Epithelial cell of prostate (primary cell): Measurements from ENCODE around the gene WFDC2.

Experiments
- DNase-seq: peaks from one replicate; pipeline ENCODE4 v3.0.0-alpha.2; 2011; ENCODE audit warnings: low read depth, low spot score
- H3K27ac ChIP-seq: fragments of 450-650 bp; 2 replicates; pipeline ENCODE4 v1.5.1; 2017; ENCODE audit warnings: mild to moderate bottlenecking

WFDC2 gene

GRCh38 chr20:45469336-45470261 lies at the start of gene WFDC2:
WFDC2 (plus strand) TSS chr20:45469753; CDS start chr20:45469782, 29 bp downstream.
- DNase-seq, result no peak
- no peak within 1 kb of the TSS for H3K27ac ChIP-seq

DNA sequence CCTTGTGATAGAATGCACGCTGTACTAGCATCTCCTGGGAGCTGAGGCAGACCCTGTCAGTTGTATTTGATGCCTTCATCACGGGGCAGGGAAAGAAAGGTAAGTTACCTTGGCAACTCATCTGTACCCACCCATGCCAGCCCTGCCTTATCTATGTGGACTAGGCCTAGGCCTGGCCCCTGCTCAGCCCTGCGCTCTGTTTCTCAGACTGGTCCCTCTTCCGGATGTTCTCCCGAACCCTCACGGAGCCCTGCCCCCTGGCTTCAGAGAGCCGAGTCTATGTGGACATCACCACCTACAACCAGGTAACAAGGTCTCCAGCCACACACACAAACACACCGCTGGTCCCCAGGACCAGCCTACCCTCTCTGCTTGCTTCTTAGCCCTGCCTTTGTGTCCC lies 49.4 kb upstream of the WFDC2 start:
- peak overlapping the region; percentile 77 for H3K27ac ChIP-seq
- DNase-seq, result no peak

DNA sequence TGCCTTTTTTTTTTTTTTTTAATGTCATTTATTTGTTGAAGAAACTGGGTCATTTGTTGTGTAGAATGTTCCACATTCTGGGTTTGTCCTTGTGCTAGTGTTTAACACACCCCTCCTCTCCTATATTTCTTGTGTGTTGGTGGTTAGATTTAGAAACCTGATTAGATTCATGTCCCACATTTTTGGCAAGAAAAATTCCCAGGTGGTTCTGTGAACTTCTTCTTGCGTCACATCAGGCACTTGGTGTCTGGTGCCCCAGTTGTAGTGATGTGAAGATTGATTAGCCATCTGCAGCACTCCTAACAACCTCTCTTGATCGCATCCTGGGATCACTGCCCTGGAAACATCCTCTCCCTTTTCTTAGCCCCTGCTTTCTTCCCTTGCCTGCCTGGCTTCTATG lies 45.9 kb upstream of the WFDC2 start:
- DNase-seq, result no peak
- H3K27ac ChIP-seq, result no peak overlapping the region

DNA sequence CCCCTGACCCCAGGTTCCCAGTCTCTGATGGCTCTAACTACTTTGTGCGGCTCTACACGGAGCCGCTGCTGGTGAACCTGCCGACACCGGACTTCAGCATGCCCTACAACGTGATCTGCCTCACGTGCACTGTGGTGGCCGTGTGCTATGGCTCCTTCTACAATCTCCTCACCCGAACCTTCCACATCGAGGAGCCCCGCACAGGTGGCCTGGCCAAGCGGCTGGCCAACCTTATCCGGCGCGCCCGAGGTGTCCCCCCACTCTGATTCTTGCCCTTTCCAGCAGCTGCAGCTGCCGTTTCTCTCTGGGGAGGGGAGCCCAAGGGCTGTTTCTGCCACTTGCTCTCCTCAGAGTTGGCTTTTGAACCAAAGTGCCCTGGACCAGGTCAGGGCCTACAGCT lies 44.0 kb upstream of the WFDC2 start:
- DNase-seq, result no peak
- H3K27ac ChIP-seq, result no peak overlapping the region

GRCh38 chr20:45426320-45427016 lies 43.1 kb upstream of the WFDC2 start:
- no peak overlapping the region for H3K27ac ChIP-seq
- DNase-seq, result no peak

DNA sequence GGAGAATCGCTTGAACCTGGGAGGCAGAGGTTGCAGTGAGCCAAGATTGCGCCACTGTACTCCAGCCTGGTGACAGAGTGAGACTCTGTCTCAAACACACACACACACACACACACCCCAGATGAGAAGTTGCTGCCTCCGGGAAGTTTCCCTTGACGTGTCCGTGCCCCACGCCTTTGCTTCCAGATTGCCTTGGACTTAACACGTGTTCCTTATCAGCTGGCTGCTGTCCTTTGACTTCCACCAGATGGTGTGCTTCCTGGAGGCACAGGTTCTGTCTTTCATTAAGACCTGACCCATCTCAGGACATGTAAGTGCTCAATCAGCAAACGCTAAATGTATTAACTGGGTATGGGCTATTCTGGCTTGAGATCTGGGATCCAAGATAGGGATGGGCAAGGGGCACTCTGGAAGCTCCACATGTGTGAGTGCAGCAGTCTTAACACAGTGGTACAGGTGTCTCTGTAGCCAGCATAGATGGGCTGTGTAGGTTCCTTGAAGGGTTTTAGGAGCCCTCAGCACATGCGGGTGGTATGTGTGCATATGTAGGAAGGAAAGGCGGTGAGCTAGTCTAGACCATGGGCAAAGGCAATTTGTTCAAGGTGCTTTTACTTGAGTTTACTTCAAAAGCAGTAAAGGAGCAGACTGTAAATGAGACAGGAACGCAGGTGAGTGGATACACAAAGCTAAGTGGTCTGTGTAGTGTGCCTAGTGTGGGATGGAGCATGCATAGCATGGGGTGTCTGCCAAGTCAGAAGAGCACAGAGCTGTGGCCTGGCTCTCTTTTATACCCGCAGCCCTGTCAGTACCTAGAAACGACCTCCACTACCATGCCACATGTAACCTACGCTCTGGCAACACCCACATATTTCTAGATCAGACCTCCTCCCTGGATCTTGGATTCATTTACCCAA lies 42.1 kb upstream of the WFDC2 start:
- no peak overlapping the region for H3K27ac ChIP-seq
- DNase-seq, result no peak

DNA sequence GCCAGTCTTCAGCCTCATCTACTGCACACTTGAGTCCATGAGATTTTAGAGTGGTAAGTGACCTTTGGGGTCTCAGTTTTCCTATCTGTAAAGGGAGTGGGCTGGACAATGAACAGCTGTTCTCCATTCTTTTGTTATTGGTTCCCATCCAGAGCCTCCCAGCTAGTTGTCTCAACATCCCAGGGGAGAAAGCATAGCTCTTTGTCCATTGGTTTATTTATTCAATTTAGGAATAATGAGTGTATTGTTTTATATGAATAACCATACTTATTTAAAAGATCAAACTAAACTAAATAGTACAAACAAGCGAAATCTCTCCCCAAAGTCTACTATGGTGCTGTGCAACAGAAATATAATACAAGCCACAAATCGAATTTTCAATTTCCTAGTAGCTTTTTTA lies 39.9 kb upstream of the WFDC2 start:
- H3K27ac ChIP-seq, result no peak overlapping the region
- no peak for DNase-seq

DNA sequence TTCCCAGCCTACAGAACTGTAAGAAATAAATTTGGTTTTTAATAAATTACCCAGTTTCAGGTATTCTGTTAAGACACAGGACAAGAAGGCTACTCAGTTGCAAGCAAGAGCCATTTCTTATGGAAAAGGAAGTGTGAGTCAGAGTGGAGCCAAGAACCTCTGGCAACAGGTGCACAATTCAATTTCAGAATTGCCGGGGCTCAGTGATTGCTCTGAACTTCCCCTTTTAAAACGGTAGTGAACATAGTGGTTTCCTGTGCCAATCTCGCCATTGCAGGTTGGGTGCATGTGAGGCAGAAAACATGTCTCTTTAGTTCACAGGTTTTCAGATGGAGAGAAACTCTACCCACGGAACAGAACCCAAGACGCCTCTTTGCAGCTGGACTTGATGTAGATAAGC lies 37.3 kb upstream of the WFDC2 start:
- no peak for DNase-seq

DNA sequence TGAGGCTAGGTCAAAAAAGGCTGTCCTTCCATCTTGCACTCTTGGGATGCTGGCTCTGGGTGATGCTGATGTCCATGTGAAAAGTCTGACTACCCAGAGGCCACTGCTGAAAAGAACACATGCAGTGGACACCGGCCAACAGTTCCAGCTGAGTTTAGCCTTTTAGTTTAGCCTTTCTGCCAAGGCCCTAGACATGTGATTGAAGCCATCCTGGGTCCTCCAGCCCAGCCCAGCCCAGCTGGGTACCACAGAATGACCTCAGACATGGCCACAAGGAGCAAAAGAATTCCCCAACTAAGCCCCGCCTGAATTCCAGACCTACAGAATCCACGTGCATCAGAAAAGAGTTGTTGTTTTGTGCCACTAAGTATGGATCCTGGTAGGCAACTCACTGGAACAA lies 36.2 kb upstream of the WFDC2 start:
- no peak for DNase-seq
- no peak overlapping the region for H3K27ac ChIP-seq

More for the DNA sequence above, 37.3 kb upstream of the WFDC2 start:
- no peak overlapping the region for H3K27ac ChIP-seq

DNA sequence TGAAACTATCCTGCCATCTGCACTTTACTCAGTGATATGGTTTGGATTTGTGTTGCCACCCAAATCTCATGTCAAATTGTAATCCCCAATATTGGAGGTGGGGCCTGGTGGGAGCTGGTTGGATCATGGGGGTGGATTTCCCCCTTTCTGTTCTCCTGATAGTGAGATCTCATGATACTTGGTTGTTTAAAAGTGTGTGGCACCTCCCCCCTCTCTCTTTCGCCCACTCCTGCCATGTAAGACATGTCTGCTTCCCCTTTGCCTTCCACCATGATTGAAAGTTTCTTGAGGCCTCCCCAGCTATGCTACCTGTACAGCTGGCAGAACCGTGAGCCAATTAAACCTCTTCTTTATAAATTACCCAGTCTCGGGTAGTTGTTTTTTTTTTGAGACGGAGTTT lies 35.6 kb upstream of the WFDC2 start:
- no peak for DNase-seq
- no peak overlapping the region for H3K27ac ChIP-seq

DNA sequence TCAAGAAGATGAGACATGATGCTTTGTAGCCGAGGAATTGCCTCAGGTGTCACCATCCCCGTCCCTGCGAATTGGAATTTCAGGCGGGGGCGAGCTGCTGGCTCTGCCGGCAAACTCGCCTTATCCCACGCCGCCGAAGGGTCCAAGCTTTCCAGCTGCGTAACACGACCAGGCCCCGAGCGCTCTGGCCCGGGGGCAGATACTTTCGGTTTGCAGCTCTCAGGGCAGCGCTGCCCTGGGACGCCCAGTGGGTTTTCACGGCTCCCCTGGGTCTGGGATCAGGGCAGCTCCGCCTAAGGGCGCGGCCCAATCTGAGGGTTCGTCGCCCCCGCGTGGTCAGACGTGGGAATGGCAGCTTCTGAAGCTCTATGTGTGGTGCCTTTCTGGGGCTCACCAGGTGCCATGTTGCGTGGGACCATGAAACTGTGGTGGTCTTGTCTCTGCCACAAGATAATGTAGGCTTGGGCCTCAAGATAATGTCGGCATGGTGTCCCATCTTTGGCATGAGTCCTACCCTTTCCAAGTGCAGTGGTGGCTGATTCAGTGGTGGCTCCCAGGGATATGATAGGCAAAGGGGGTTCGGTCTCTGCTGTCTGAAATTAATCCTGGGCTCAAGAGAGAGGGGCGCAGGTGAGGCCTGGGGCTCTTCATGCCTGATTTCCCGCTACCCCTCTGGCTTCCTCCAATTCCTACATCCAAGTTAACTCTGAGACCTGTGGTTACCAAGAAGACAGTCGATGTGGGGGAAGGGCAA lies 32.6 kb upstream of the WFDC2 start:
- DNase-seq, result no peak
- H3K27ac ChIP-seq, result no peak overlapping the region

DNA sequence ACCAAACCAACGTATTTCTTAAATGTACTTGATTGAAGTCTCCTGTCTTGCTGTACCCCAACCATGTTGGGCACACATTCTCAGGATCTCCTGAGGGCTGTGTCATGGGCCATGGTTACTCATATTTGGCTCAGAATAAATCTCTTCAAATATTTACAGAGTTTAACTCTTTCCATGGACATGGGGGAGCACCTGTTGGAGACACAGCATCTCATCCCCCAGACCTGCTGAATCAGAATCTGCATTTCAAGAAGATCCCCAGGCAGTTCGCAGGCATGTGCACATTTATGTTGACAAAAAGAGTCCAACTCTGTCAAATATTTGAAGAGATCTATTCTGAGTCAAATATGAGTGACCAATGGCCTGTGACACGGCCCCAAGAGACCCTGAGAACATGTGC lies 29.1 kb upstream of the WFDC2 start:
- DNase-seq, result no peak

DNA sequence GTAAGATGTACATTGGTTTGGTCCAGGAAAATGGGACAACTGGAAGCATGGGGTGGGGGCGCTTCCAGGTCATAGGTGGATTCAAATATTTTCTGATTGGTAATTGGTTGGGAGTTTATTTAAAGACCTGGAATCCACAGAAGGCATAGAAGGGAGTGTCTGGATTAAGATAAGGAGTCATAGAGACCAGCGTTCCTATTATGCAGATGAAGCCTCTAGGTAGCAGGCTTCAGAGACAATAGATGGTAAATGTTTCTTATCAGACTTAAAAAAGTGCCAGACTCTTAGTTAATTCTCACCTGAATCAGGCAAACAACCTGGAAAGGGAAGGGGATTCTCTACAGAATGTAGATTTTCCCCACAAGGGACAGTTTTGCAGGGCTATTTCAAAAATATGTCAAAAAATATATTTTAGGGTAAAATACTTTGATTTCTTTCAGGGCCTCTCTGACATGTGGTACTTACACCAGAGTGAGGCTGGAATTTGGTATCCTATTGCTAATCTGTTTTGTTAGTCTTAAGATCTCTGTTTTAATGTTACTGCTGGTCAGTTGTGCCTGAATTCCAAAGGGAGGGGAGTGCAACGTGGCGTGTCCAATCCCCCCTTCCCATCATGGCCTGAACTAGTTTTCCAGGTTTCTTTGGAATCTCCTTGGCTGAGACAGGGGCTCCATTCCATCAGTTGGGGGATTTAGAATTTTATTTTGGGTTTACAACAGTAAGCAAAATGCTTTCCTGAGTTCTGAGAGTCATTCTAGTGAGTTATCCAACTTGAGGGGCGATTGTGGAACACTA lies 28.5 kb upstream of the WFDC2 start:
- no peak for DNase-seq
- H3K27ac ChIP-seq, result no peak overlapping the region

More for the DNA sequence above, 29.1 kb upstream of the WFDC2 start:
- no peak overlapping the region for H3K27ac ChIP-seq

DNA sequence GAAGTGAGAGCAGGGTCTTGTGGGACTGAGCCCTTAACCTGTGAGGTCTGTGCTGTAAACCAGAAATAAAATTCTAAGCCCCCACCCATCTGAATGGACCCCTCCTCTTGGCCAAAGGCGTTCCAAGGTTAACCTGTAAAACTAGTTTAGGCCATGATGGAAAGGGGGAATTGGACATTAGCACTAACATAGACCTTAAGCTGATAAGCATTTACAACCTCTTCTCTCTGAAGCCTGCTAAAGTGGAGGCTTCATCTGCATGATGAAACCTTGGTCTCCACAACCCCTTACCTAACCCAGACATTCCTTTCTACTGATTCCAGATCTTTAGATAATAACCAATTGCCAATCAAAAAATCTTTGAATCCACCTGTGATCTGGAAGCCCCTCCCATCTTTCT lies 27.8 kb upstream of the WFDC2 start:
- no peak overlapping the region for H3K27ac ChIP-seq
- DNase-seq, result no peak

- DNase-seq, result no peak
- no peak overlapping the region for H3K27ac ChIP-seq
These were observed 25.5 kb upstream of the WFDC2 start for GRCh38 chr20:45444050-45444449.

DNA sequence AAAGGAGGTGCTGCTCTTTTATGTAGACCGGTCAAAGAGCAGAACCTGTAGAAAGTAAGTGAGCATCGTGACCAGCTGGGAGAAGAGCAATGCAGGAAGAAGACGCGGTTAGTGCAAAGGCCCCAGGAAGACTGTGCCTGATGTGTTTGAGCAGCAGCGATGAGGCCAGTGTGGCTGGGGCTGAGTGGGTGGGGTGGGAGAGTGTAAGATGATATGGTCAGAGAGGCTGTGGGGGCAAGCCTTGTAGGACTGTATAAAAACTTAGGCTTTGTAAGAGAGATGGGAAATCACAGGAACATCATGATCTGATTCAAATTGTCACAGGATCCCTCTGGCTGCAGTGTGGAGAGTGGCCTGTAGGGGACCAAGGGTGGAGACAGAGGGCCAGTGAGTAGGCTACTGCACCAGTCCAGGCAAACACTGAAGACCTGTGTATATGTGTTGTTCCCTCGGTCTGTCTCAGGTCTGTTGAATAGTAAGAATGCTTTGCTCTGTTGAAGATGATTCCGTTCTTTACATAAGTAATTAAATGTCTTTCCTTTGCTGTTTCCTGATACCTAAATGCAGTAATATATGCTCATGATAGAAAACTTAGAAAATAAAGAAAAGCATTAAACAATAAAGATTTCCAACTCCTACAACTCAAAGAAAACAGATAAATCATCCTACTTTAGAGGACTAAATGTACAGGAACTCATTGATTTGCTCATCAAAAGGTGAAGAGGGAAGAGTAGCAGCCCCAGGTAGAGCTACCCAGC lies 23.6 kb upstream of the WFDC2 start:
- DNase-seq, result no peak

GRCh38 chr20:45448270-45448669 lies 21.3 kb upstream of the WFDC2 start:
- no peak for DNase-seq

More for the DNA sequence above, 23.6 kb upstream of the WFDC2 start:
- H3K27ac ChIP-seq, result no peak overlapping the region

GRCh38 chr20:45449528-45449927 lies 20.0 kb upstream of the WFDC2 start:
- no peak for DNase-seq
- no peak overlapping the region for H3K27ac ChIP-seq

More at GRCh38 chr20:45448270-45448669, 21.3 kb upstream of the WFDC2 start:
- H3K27ac ChIP-seq, result no peak overlapping the region
